Liver (tissue), 9 donors: ENCODE measurements around the gene NHLRC3. TPM values are rescaled to one million over a fixed set of nuclear protein-coding genes. Genes with fewer than 3 reads are reported as not detected.

Source experiments
- DNase-seq: peaks from one replicate; pipeline ENCODE4 v3.0.0-alpha.2; 2017; ENCODE audit warnings: low spot score
- H3K27ac ChIP-seq, 2 donors: one replicate each; pipeline ENCODE4 v1.7.0; 2013; ENCODE audit warnings: inconsistent platforms in 2 of 2, low read length in 2 of 2, control low read depth in 1 of 2, low read depth in 1 of 2, mild to moderate bottlenecking in 1 of 2
- H3K27me3 ChIP-seq, 4 donors: one replicate each; pipeline versions ENCODE4 v1.6.1 to v1.7.0; 2013; ENCODE audit warnings: low read length in 3 of 4, inconsistent platforms in 1 of 4, mild to moderate bottlenecking in 1 of 4, moderate library complexity in 1 of 4; ENCODE audit not compliant: control insufficient read depth in 4 of 4, insufficient read depth in 4 of 4
- H3K36me3 ChIP-seq, 4 donors: one replicate each; pipeline versions ENCODE4 v1.6.1 to v1.7.0; 2013; ENCODE audit warnings: low read length in 3 of 4, mild to moderate bottlenecking in 3 of 4, low read depth in 1 of 4, moderate library complexity in 1 of 4; ENCODE audit not compliant: control insufficient read depth in 4 of 4, insufficient read depth in 3 of 4
- H3K4me1 ChIP-seq, 4 donors: one replicate each; pipeline versions ENCODE4 v1.6.1 to v1.7.0; 2013; ENCODE audit warnings: low read length in 3 of 4, mild to moderate bottlenecking in 3 of 4, moderate library complexity in 1 of 4; ENCODE audit not compliant: control insufficient read depth in 4 of 4, insufficient read depth in 4 of 4
- H3K4me3 ChIP-seq, 3 donors: one replicate each; pipeline versions ENCODE4 v1.6.1 to v1.7.0; 2013; ENCODE audit warnings: low read length in 3 of 3, control low read depth in 1 of 3, low read depth in 1 of 3, mild to moderate bottlenecking in 1 of 3
- H3K9ac ChIP-seq, 2 donors: one replicate each; pipeline ENCODE4 v1.7.0; 2013; ENCODE audit warnings: low read length in 2 of 2, mild to moderate bottlenecking in 2 of 2, moderate library complexity in 2 of 2, control low read depth in 1 of 2, low read depth in 1 of 2
- H3K9me3 ChIP-seq, 4 donors: one replicate each; pipeline versions ENCODE4 v1.6.1 to v1.7.0; 2013; ENCODE audit warnings: low read length in 3 of 4; ENCODE audit not compliant: control insufficient read depth in 4 of 4
- EGR1 ChIP-seq, 2 donors: IDR thresholded peaks; 2 replicates each; pipeline ENCODE4 v1.6.1; 2016 to 2018; ENCODE audit warnings: antibody characterized with exemption in 2 of 2, low read depth in 2 of 2
- FOXA1 ChIP-seq: IDR thresholded peaks from 2 replicates; pipeline ENCODE4 v1.6.1; 2016; ENCODE audit warnings: antibody characterized with exemption
- GABPA ChIP-seq, 2 donors: IDR thresholded peaks in 1 of 2; conservative IDR thresholded peaks in 1 of 2; 2 replicates each; pipeline ENCODE4 v1.6.1; 2016; ENCODE audit warnings: antibody characterized with exemption in 2 of 2, mild to moderate bottlenecking in 1 of 2, moderate library complexity in 1 of 2
- HNF4A ChIP-seq, 2 donors: conservative IDR thresholded peaks; 2 replicates each; pipeline ENCODE4 v1.6.1; 2016; ENCODE audit warnings: antibody characterized with exemption in 2 of 2, mild to moderate bottlenecking in 2 of 2
- HNF4G ChIP-seq: IDR thresholded peaks from 2 replicates; pipeline ENCODE4 v1.6.1; 2016; ENCODE audit warnings: antibody characterized with exemption
- JUND ChIP-seq, 2 donors: IDR thresholded peaks; 2 replicates each; pipeline ENCODE4 v1.6.1; 2016; ENCODE audit warnings: antibody characterized with exemption in 2 of 2
- NR2F2 ChIP-seq: IDR thresholded peaks from 2 replicates; pipeline ENCODE4 v1.6.1; 2016; ENCODE audit warnings: antibody characterized with exemption
- RAD21 ChIP-seq, 2 donors: IDR thresholded peaks; 2 replicates each; pipeline ENCODE4 v1.6.1; 2016; ENCODE audit warnings: antibody characterized with exemption in 2 of 2, mild to moderate bottlenecking in 2 of 2
- RXRA ChIP-seq, 2 donors: IDR thresholded peaks; 2 replicates each; pipeline ENCODE4 v1.6.1; 2017 to 2018; ENCODE audit warnings: antibody characterized with exemption in 2 of 2, mild to moderate bottlenecking in 1 of 2
- SP1 ChIP-seq: IDR thresholded peaks from 2 replicates; pipeline ENCODE4 v1.6.1; 2018; ENCODE audit warnings: antibody characterized with exemption, mild to moderate bottlenecking
- TAF1 ChIP-seq: conservative IDR thresholded peaks from 2 replicates; pipeline ENCODE4 v1.6.1; 2016; ENCODE audit warnings: antibody characterized with exemption, mild to moderate bottlenecking
- YY1 ChIP-seq: IDR thresholded peaks from 2 replicates; pipeline ENCODE4 v1.6.1; 2016; ENCODE audit warnings: antibody characterized with exemption, mild to moderate bottlenecking
- ZBTB33 ChIP-seq: IDR thresholded peaks from 2 replicates; pipeline ENCODE4 v1.6.1; 2016; ENCODE audit warnings: antibody characterized with exemption
- WGBS: extraction: QIAGEN DNeasy Blood & Tissue Kit; methylation state at CpG from one replicate; pipeline ENCODE4 v1.1.7; 2013; 5-methylcytosine and 5-hydroxymethylcytosine counted together
- polyA plus RNA-seq, 2 donors: library from polyadenylated mRNA; stranded (reverse) in 1 of 2; unstranded in 1 of 2; fragments of 200-250 nt in 1 of 2; fragments of >200 nt in 1 of 2; fragmentation: Nextera tagmentation in 1 of 2; extraction: Ambion mirVana in 1 of 2; gene quantifications; one replicate each; pipeline versions ENCODE4 v1.2.1 to v1.2.3, GENCODE V29; 2013 to 2015
- total RNA-seq, 2 donors: library from RNA; depleted of rRNA; stranded (reverse); fragments of >200 nt; gene quantifications; one replicate each; pipeline ENCODE4 v1.2.3, GENCODE V29; 2014
- TF ChIP-seq, protein P1 (sequence below): IDR thresholded peaks from 2 replicates; pipeline ENCODE4 v1.6.1; 2016; ENCODE audit warnings: antibody characterized with exemption
- TF ChIP-seq, protein P2 (sequence below): fragments of 150-350 bp; IDR thresholded peaks from 2 replicates; pipeline ENCODE4 v1.5.1; 2017; ENCODE audit warnings: improper control_type of control experiment, low read depth, low read length; ENCODE audit not compliant: missing input control
- TF ChIP-seq, protein P3 (sequence below): IDR thresholded peaks from 2 replicates; pipeline ENCODE4 v1.6.1; 2016; ENCODE audit warnings: antibody characterized with exemption, mild to moderate bottlenecking
- donor health status: healthy.
- donor health status: healthy.
- donor health status: healthy.
- donor health status: healthy.
- donor health status: healthy.

NHLRC3 gene
- total and polyA plus RNA-seq, 4 donors: 8.4 to 16.2 (median 12.7) TPM

DNA sequence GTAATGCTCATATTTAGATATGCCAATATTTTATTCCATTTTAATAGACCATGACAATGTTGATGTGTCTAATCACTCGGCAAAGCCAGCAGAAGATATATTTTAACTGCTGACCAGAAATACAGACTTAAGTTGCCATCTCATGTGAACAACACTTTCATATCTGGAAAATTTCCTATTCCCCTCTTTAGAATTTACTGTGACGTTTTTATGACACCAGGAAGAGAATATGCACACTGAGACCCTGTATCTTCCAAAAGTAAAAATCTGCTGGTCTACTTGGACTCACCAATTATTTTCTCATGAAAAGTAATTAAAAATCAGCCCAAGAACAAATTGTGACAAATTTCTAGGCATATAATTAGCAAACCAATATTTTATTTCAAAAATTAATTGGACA, 2.5 kb upstream of the NHLRC3 start:
- Histone ChIP-seq H3K36me3 (peaks cover 0 to under 1% (median 0%) of the 10 kb centered on the region in 4 donors), H3K4me3 (peak overlapping the region in 1 of 3 donors; percentile 100), H3K27me3 (no peaks in the 10 kb centered on the region), H3K27ac (no peak overlapping the region), H3K9me3 (no peaks in the 10 kb centered on the region), H3K4me1 (peaks cover 6 to 49% (median 30%) of the 10 kb centered on the region in 4 donors), H3K9ac (peak overlapping the region; percentile 12 to 70)
- no peak for TF ChIP-seq GABPA (IDR thresholded peaks at IDR 0.05 in 1 of 2, conservative IDR thresholded peaks at IDR 0.05 in 1 of 2)
- 50% methylated on average over 2 of the region's 2 CpGs for WGBS
- DNase-seq: no peak

DNA sequence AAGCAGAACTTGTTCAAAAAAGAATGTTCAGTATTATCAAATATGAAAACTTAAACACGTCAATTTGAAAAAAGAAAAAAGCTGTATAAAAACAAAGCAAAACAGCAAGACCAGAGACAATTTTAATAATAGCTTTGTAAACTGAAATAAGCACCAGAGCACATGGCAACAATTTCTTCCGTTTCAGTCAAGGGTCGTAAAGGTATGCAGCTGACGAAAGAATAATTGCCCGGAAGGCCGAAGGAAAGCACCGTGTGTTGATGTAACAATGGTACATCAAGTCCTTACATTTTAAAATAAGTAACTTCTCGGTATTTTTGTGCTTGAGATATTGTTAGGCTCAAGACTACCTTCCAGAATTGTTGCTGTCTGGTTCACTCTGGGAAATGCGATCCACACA, 2.0 kb upstream of the NHLRC3 start:
- Histone ChIP-seq H3K4me1 (peaks cover 6 to 49% (median 30%) of the 10 kb centered on the region in 4 donors), H3K36me3 (no peaks in the 10 kb centered on the region), H3K9me3 (no peaks in the 10 kb centered on the region), H3K9ac (peak overlapping the region; percentile 70 to 71), H3K27ac (no peak overlapping the region), H3K27me3 (no peaks in the 10 kb centered on the region), H3K4me3 (peak overlapping the region; percentile 63 to 100 (median 90))
- DNase-seq: no peak
- WGBS: 7% methylated on average over 9 of the region's 9 CpGs
- no peak for TF ChIP-seq HNF4G
- TF ChIP-seq, protein P1, sequence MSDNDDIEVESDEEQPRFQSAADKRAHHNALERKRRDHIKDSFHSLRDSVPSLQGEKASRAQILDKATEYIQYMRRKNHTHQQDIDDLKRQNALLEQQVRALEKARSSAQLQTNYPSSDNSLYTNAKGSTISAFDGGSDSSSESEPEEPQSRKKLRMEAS: no peak
- no peak for TF ChIP-seq JUND (IDR thresholded peaks at IDR 0.05)
- TF ChIP-seq GABPA (IDR thresholded peaks at IDR 0.05 in 1 of 2, conservative IDR thresholded peaks at IDR 0.05 in 1 of 2): no peak
- TF ChIP-seq HNF4A (conservative IDR thresholded peaks at IDR 0.05): no peak

- no peak for TF ChIP-seq NR2F2
- TF ChIP-seq RXRA (IDR thresholded peaks at IDR 0.05): no peak
- no peak for TF ChIP-seq SP1
- TF ChIP-seq, protein P2, sequence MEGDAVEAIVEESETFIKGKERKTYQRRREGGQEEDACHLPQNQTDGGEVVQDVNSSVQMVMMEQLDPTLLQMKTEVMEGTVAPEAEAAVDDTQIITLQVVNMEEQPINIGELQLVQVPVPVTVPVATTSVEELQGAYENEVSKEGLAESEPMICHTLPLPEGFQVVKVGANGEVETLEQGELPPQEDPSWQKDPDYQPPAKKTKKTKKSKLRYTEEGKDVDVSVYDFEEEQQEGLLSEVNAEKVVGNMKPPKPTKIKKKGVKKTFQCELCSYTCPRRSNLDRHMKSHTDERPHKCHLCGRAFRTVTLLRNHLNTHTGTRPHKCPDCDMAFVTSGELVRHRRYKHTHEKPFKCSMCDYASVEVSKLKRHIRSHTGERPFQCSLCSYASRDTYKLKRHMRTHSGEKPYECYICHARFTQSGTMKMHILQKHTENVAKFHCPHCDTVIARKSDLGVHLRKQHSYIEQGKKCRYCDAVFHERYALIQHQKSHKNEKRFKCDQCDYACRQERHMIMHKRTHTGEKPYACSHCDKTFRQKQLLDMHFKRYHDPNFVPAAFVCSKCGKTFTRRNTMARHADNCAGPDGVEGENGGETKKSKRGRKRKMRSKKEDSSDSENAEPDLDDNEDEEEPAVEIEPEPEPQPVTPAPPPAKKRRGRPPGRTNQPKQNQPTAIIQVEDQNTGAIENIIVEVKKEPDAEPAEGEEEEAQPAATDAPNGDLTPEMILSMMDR: no peak
- TF ChIP-seq GABPA (IDR thresholded peaks at IDR 0.05 in 1 of 2, conservative IDR thresholded peaks at IDR 0.05 in 1 of 2): no peak
- no peak for TF ChIP-seq HNF4G
- no peak for TF ChIP-seq HNF4A (conservative IDR thresholded peaks at IDR 0.05)
- TF ChIP-seq, protein P1: no peak
- no peak for TF ChIP-seq YY1
- TF ChIP-seq FOXA1: no peak
- TF ChIP-seq TAF1: no peak
- no peak for TF ChIP-seq EGR1 (IDR thresholded peaks at IDR 0.05; ENCODE audit: low read depth in 2 of 2)
- TF ChIP-seq, protein P3, sequence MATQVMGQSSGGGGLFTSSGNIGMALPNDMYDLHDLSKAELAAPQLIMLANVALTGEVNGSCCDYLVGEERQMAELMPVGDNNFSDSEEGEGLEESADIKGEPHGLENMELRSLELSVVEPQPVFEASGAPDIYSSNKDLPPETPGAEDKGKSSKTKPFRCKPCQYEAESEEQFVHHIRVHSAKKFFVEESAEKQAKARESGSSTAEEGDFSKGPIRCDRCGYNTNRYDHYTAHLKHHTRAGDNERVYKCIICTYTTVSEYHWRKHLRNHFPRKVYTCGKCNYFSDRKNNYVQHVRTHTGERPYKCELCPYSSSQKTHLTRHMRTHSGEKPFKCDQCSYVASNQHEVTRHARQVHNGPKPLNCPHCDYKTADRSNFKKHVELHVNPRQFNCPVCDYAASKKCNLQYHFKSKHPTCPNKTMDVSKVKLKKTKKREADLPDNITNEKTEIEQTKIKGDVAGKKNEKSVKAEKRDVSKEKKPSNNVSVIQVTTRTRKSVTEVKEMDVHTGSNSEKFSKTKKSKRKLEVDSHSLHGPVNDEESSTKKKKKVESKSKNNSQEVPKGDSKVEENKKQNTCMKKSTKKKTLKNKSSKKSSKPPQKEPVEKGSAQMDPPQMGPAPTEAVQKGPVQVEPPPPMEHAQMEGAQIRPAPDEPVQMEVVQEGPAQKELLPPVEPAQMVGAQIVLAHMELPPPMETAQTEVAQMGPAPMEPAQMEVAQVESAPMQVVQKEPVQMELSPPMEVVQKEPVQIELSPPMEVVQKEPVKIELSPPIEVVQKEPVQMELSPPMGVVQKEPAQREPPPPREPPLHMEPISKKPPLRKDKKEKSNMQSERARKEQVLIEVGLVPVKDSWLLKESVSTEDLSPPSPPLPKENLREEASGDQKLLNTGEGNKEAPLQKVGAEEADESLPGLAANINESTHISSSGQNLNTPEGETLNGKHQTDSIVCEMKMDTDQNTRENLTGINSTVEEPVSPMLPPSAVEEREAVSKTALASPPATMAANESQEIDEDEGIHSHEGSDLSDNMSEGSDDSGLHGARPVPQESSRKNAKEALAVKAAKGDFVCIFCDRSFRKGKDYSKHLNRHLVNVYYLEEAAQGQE: no peak
- TF ChIP-seq RAD21 (IDR thresholded peaks at IDR 0.05): no peak
- TF ChIP-seq ZBTB33: no peak
- under 1% methylated on average over 39 of the region's 39 CpGs for WGBS
- H3K9ac ChIP-seq: peak overlapping the region; percentile 70 to 71
- H3K9me3 ChIP-seq: no peaks in the 10 kb centered on the region
- peak overlapping the region; percentile 79 to 96 for H3K27ac ChIP-seq
- H3K27me3 ChIP-seq: no peaks in the 10 kb centered on the region
- peak overlapping the region; percentile 63 to 100 (median 90) for H3K4me3 ChIP-seq
- DNase-seq: no peak
- H3K36me3 ChIP-seq: no peaks in the 10 kb centered on the region
- peaks cover 6 to 49% (median 30%) of the 10 kb centered on the region in 4 donors for H3K4me1 ChIP-seq
Observed at GRCh38 chr13:39037410-39037879, 811 bp upstream of the NHLRC3 start.
